Breast epithelium (tissue), 3 donors: ENCODE data around the gene IDH3A.

Experiments used
- CTCF ChIP-seq, 3 donors: fragments of 450-650 bp; IDR thresholded peaks; one replicate each; pipeline ENCODE4 v1.5.1; 2016 to 2017; ENCODE audit warnings: antibody characterized with exemption in 3 of 3, mild to moderate bottlenecking in 3 of 3, moderate library complexity in 3 of 3
- POLR2A ChIP-seq: fragments of 450-650 bp; IDR thresholded peaks from one replicate; pipeline ENCODE4 v1.6.1; 2016; ENCODE audit warnings: antibody characterized with exemption, mild to moderate bottlenecking, moderate library complexity

- TF ChIP-seq CTCF (IDR thresholded peaks at IDR 0.05) (no peak), POLR2A (no peak)
Measured at GRCh38 chr15:78193731-78194567, 44.8 kb downstream of the IDH3A start.
